Natural killer cell (primary cell): ENCODE data around the gene SYNM. TPM values are rescaled to one million over a fixed set of nuclear protein-coding genes. Genes with fewer than 3 reads are reported as not detected.

Experiments used
- ATAC-seq, 3 donors: fragments of 150-1000 bp in 2 of 3; fragments of 200-7000 bp in 1 of 3; cut with Tn5 transposase; 1 replicate in 1 of 3; 2 replicates in 2 of 3; pipeline ENCODE4 v1.10.0; 2021; ENCODE audit warnings: mild to moderate bottlenecking in 2 of 3, moderate library complexity in 2 of 3
- DNase-seq, 2 donors: peaks; one replicate each; pipeline versions ENCODE4 v3.0.0 to v3.0.0-alpha.2; 2013 to 2021; ENCODE audit warnings: mixed read lengths in 1 of 2
- H3K27ac ChIP-seq: one replicate; pipeline ENCODE4 v1.5.1; 2013; ENCODE audit warnings: mild to moderate bottlenecking, low read length
- H3K27me3 ChIP-seq: one replicate; pipeline ENCODE4 v1.6.1; 2013; ENCODE audit warnings: low read length; ENCODE audit not compliant: control insufficient read depth, insufficient read depth
- H3K36me3 ChIP-seq: one replicate; pipeline ENCODE4 v1.6.1; 2013; ENCODE audit warnings: low read length; ENCODE audit not compliant: control insufficient read depth, insufficient read depth
- H3K4me1 ChIP-seq: one replicate; pipeline ENCODE4 v1.6.1; 2013; ENCODE audit warnings: low read length; ENCODE audit not compliant: control insufficient read depth, insufficient read depth
- H3K4me3 ChIP-seq: one replicate; pipeline ENCODE4 v1.5.1; 2013; ENCODE audit warnings: low read length
- H3K9me3 ChIP-seq: one replicate; pipeline ENCODE4 v1.6.1; 2013; ENCODE audit warnings: low read length; ENCODE audit not compliant: control insufficient read depth, insufficient read depth
- H3K27ac Mint-ChIP-seq, 2 donors: one replicate each; pipeline ENCODE4 v1.8.0; 2022; ENCODE audit warnings: mild to moderate bottlenecking in 2 of 2, mixed read lengths in 2 of 2, moderate library complexity in 1 of 2
- H3K27me3 Mint-ChIP-seq, 2 donors: one replicate each; pipeline ENCODE4 v1.8.0; 2022; ENCODE audit warnings: low read depth in 2 of 2, mixed read lengths in 2 of 2
- H3K36me3 Mint-ChIP-seq: one replicate; pipeline ENCODE4 v1.8.0; 2022; ENCODE audit warnings: mixed read lengths
- H3K4me1 Mint-ChIP-seq, 2 donors: one replicate each; pipeline ENCODE4 v1.8.0; 2022; ENCODE audit warnings: mixed read lengths in 2 of 2
- H3K4me3 Mint-ChIP-seq: one replicate; pipeline ENCODE4 v1.8.0; 2022; ENCODE audit warnings: mild to moderate bottlenecking, moderate library complexity, mixed read lengths
- H3K9me3 Mint-ChIP-seq, 2 donors: one replicate each; pipeline ENCODE4 v1.8.0; 2022; ENCODE audit warnings: mixed read lengths in 2 of 2
- CTCF ChIP-seq: fragments of 200-600 bp; IDR thresholded peaks from one replicate; pipeline ENCODE4 v1.8.0; 2022; ENCODE audit warnings: antibody characterized with exemption
- whole genome bisulfite sequencing: methylation state at CpG from one replicate; pipeline ENCODE4 v1.1.7; 2013; ENCODE audit warnings: missing lambda C conversion rate; ENCODE audit not compliant: insufficient coverage; 5-methylcytosine and 5-hydroxymethylcytosine counted together
- intact Hi-C: fragments of 100-400 bp; cut with micrococcal nuclease; formaldehyde crosslinking; loops from one replicate; pipeline ENCODE4 v1.14.2; 2022
- total RNA-seq, 4 donors: library from RNA; stranded (reverse); fragments of 120-200 nt in 1 of 4; gene quantifications; one replicate each; pipeline versions ENCODE4 v1.2.3 to v1.2.4, GENCODE V29; 2013 to 2022

The SYNM gene
- total RNA-seq, 3 donors from 2014 or later (not counting 1 experiment from before 2014, with no cell fraction given) = 0.11 to 0.48 (median 0.42) TPM

DNA sequence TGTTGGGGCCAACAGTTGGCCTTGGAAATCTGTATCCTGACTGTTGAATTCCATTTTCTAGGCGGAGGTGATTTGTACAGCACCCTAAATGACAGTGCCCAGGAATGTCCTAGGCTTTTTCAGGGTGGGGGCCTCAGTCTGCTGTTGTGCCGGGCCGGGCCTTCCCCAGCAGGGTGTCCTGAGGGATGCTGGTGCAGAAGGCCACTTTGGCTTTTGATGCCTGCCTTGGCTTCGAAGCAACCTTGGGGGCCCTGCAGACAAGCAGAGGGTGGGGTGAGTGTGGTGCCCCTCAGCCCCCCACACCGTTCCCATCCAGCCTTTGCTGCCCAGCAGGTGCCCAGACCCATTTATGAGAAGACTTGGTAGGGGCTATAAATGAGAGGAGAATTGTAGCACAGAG, 33.0 kb downstream of the SYNM start:
- H3K27me3 Mint-ChIP-seq = no peaks in the 10 kb centered on the region
- no peak overlapping the region for H3K27ac Mint-ChIP-seq
- H3K9me3 ChIP-seq = no peaks in the 10 kb centered on the region
- WGBS = 98% methylated on average over 5 of the region's 5 CpGs
- H3K4me3 ChIP-seq = no peak overlapping the region
- no peak overlapping the region for H3K27ac ChIP-seq
- H3K36me3 Mint-ChIP-seq = no peaks in the 10 kb centered on the region
- no peaks in the 10 kb centered on the region for H3K4me1 ChIP-seq
- DNase-seq (no peak), ATAC-seq (no peak)
- no peaks in the 10 kb centered on the region for H3K9me3 Mint-ChIP-seq
- no peaks in the 10 kb centered on the region for H3K27me3 ChIP-seq
- H3K4me3 Mint-ChIP-seq = no peak overlapping the region
- H3K36me3 ChIP-seq = no peaks in the 10 kb centered on the region
- TF ChIP-seq CTCF = no peak
- H3K4me1 Mint-ChIP-seq = no peaks in the 10 kb centered on the region
- intact Hi-C loops = no loop called here

DNA sequence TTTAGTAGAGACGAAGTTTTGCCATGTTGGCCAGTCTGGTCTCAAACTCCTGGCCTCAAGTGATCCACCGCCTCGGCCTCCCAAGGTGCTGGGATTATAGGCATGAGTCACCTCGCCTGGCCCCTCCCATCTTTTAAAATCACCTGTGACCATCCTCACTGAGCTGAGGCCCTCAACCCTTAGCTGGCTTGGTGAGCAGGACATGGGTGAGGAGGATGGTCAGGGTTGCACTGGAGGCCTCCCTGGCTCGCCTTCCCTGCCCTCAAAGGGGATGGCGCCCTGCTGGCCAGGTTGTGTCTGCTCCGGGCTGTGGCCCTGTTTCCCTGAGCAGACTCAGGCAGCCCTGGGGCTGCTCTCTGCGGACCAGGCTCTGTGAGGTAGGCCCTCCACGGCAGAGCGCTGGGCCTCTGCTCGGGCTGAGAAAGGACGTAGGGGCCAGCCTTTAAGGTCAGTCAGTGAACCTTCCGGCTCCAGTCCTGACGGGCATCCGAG, 33.7 kb downstream of the SYNM start:
- Mint-ChIP-seq H3K9me3 (no peaks in the 10 kb centered on the region), H3K4me3 (no peak overlapping the region), H3K36me3 (no peaks in the 10 kb centered on the region), H3K27me3 (peaks cover 0 to under 1% of the 10 kb centered on the region in 2 donors), H3K27ac (no peak overlapping the region), H3K4me1 (no peaks in the 10 kb centered on the region)
- Histone ChIP-seq H3K4me1 (no peaks in the 10 kb centered on the region), H3K27ac (no peak overlapping the region), H3K27me3 (no peaks in the 10 kb centered on the region), H3K36me3 (no peaks in the 10 kb centered on the region), H3K4me3 (no peak overlapping the region), H3K9me3 (no peaks in the 10 kb centered on the region)
- WGBS = 91% methylated on average over 15 of the region's 15 CpGs
- no peak for DNase-seq
- intact Hi-C loops = no loop called here
- no peak for TF ChIP-seq CTCF
- no peak for ATAC-seq

DNA sequence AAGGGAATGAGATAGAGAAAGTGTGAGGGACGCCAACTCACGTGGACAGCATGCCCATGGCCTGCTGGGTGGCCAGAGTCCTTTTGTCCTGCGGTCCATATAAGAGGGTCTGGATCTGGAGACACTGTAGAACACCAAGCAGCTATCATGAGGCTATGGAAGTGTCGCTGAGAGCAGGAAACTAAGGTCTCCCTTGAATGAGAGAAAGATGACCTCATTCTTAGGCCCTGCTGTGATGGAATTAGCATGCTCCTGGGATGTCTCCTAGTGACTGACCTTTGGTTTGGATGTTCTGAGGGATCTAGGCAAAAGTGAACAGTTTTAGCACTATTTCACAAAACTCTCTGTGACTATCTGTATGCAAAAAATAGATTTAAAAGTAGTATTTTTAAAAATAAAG, 34.4 kb downstream of the SYNM start:
- Histone ChIP-seq H3K27me3 (no peaks in the 10 kb centered on the region), H3K36me3 (no peaks in the 10 kb centered on the region), H3K4me3 (no peak overlapping the region), H3K27ac (no peak overlapping the region), H3K9me3 (no peaks in the 10 kb centered on the region), H3K4me1 (no peaks in the 10 kb centered on the region)
- Mint-ChIP-seq H3K4me3 (no peak overlapping the region), H3K36me3 (no peaks in the 10 kb centered on the region), H3K9me3 (no peaks in the 10 kb centered on the region), H3K27me3 (peaks cover 0 to 8% of the 10 kb centered on the region in 2 donors), H3K27ac (no peak overlapping the region), H3K4me1 (no peaks in the 10 kb centered on the region)
- ATAC-seq = no peak
- no peak for DNase-seq
- no peak for TF ChIP-seq CTCF
- WGBS = 93% methylated on average over 4 of the region's 4 CpGs
- intact Hi-C loops = no loop called here

GRCh38 chr15:99140590-99140989, 35.7 kb downstream of the SYNM start:
- 100% methylated on average over 3 of the region's 4 CpGs for WGBS
- no peaks in the 10 kb centered on the region for H3K36me3 Mint-ChIP-seq
- H3K27me3 ChIP-seq = no peaks in the 10 kb centered on the region
- H3K27ac Mint-ChIP-seq = no peak overlapping the region
- H3K27ac ChIP-seq = no peak overlapping the region
- no peak for TF ChIP-seq CTCF
- intact Hi-C loops = no loop called here
- no peaks in the 10 kb centered on the region for H3K9me3 ChIP-seq
- no peaks in the 10 kb centered on the region for H3K9me3 Mint-ChIP-seq
- no peaks in the 10 kb centered on the region for H3K4me1 Mint-ChIP-seq
- no peak overlapping the region for H3K4me3 ChIP-seq
- H3K36me3 ChIP-seq = no peaks in the 10 kb centered on the region
- peaks cover 2 to 19% of the 10 kb centered on the region in 2 donors for H3K27me3 Mint-ChIP-seq
- no peaks in the 10 kb centered on the region for H3K4me1 ChIP-seq
- no peak for ATAC-seq
- H3K4me3 Mint-ChIP-seq = no peak overlapping the region
- DNase-seq = no peak
